Esophagus squamous epithelium (tissue), 5 donors: ENCODE data around the gene TNIP1. TPM values are rescaled to one million over a fixed set of nuclear protein-coding genes. Genes with fewer than 3 reads are reported as not detected.

ENCODE experiments used
- DNase-seq: peaks from one replicate; lab custom pipeline; 2025; lab: John Stamatoyannopoulos, UW
- H3K27ac ChIP-seq, 4 donors: fragments of 200-600 bp; sonication (generic); one replicate each; pipeline ENCODE4 v1.5.1; 2016 to 2019; ENCODE audit warnings: mild to moderate bottlenecking in 1 of 4
- H3K27me3 ChIP-seq, 4 donors: fragments of 200-600 bp; sonication (generic); 1 replicate in 3 of 4; 2 replicates in 1 of 4; pipeline versions ENCODE4 v1.5.1 to v1.6.0; 2017 to 2021; ENCODE audit warnings: antibody characterized with exemption in 1 of 4
- H3K36me3 ChIP-seq, 3 donors: fragments of 200-600 bp; sonication (generic); one replicate each; pipeline ENCODE4 v1.5.1; 2016 to 2019
- H3K4me1 ChIP-seq, 3 donors: fragments of 200-600 bp; sonication (generic); one replicate each; pipeline ENCODE4 v1.5.1; 2017 to 2019
- H3K4me3 ChIP-seq, 4 donors: fragments of 200-600 bp; sonication (generic); 1 replicate in 3 of 4; 2 replicates in 1 of 4; pipeline ENCODE4 v1.5.1; 2016 to 2019; ENCODE audit warnings: mild to moderate bottlenecking in 2 of 4, moderate library complexity in 1 of 4
- H3K9me3 ChIP-seq, 3 donors: fragments of 200-600 bp; sonication (generic); one replicate each; pipeline ENCODE4 v1.5.1; 2016 to 2019
- CTCF ChIP-seq, 6 experiments: fragments of 450-650 bp in 4 of 6; fragments of 200-600 bp in 2 of 6; sonication (generic) in 2 of 6; IDR thresholded peaks; one replicate each; pipeline ENCODE4 v1.5.1; 2016 to 2019; ENCODE audit warnings: antibody characterized with exemption in 6 of 6, mild to moderate bottlenecking in 4 of 6, moderate library complexity in 4 of 6
- POLR2A ChIP-seq, 4 donors: fragments of 450-650 bp; IDR thresholded peaks; one replicate each; pipeline ENCODE4 v1.6.1; 2017; ENCODE audit warnings: antibody characterized with exemption in 4 of 4, mild to moderate bottlenecking in 4 of 4, moderate library complexity in 3 of 4
- WGBS, 2 donors: methylation state at CpG; one replicate each; pipeline ENCODE4 v1.1.5; 2018; 5-methylcytosine and 5-hydroxymethylcytosine counted together
- intact Hi-C: fragments of 100-400 bp; cut with DNase I; formaldehyde crosslinking; loops from one replicate; pipeline ENCODE4 v1.15.0; 2022
- total RNA-seq, 4 donors: library from RNA; depleted of rRNA; stranded (reverse); fragments of >200 nt; gene quantifications; one replicate each; pipeline ENCODE4 v1.1.0, GENCODE V29; 2016
- donor health status: DM: yes; HTN: yes; CAD: no.

Gene TNIP1
- total RNA-seq, 4 donors from 2014 or later: 55.5 to 109 (median 95.4) TPM

GRCh38 chr5:151082282-151082902, 1.6 kb upstream of the TNIP1 start:
- WGBS, 2 donors: 64 to 67% methylated on average over 6 of the region's 6 CpGs
- Histone ChIP-seq H3K4me3 (peak overlapping the region in 3 of 4 donors; percentile 64 to 94 (median 90)), H3K27me3 (no peaks in the 10 kb centered on the region), H3K9me3 (no peaks in the 10 kb centered on the region), H3K36me3 (peaks cover 0 to 9% (median 0%) of the 10 kb centered on the region in 3 donors), H3K4me1 (peaks cover 54 to 89% (median 71%) of the 10 kb centered on the region in 3 donors), H3K27ac (peak overlapping the region; percentile 96 to 99 (median 97))
- intact Hi-C loops: no loop called here
- TF ChIP-seq POLR2A (IDR thresholded peaks at IDR 0.05): no peak
- TF ChIP-seq CTCF (IDR thresholded peaks at IDR 0.05): peak in 3 of 6 experiments; percentile 2 to 51 (median 15)
- DNase-seq: no peak

GRCh38 chr5:151081431-151082281, 822 bp upstream of the TNIP1 start:
- H3K4me3 ChIP-seq: peak overlapping the region; percentile 64 to 94 (median 88)

GRCh38 chr5:151079838-151080612, 809 bp downstream of the TNIP1 start:
- H3K27me3 ChIP-seq: no peaks in the 10 kb centered on the region
- no peak for DNase-seq
- TF ChIP-seq CTCF (IDR thresholded peaks at IDR 0.05) (no peak), POLR2A (IDR thresholded peaks at IDR 0.05) (no peak)
- peaks cover 0 to 14% (median 0%) of the 10 kb centered on the region in 3 donors for H3K36me3 ChIP-seq
- intact Hi-C loops: no loop called here
- WGBS, 2 donors: 1 to 4% methylated on average over 15 to 21 of the region's 21 CpGs
- H3K27ac ChIP-seq: peak overlapping the region; percentile 96 to 99 (median 97)
- peak overlapping the region; percentile 64 to 94 (median 88) for H3K4me3 ChIP-seq
- peaks cover 42 to 89% (median 68%) of the 10 kb centered on the region in 3 donors for H3K4me1 ChIP-seq
- no peaks in the 10 kb centered on the region for H3K9me3 ChIP-seq

More at GRCh38 chr5:151081431-151082281, 822 bp upstream of the TNIP1 start:
- intact Hi-C loops: no loop called here
- no peak for DNase-seq
- no peaks in the 10 kb centered on the region for H3K9me3 ChIP-seq
- TF ChIP-seq POLR2A (IDR thresholded peaks at IDR 0.05) (no peak), CTCF (IDR thresholded peaks at IDR 0.05) (no peak)
- WGBS, 2 donors: 8 to 13% methylated on average over 14 to 15 of the region's 15 CpGs
- H3K27me3 ChIP-seq: no peaks in the 10 kb centered on the region
- peaks cover 46 to 89% (median 70%) of the 10 kb centered on the region in 3 donors for H3K4me1 ChIP-seq
- H3K36me3 ChIP-seq: peaks cover 0 to 14% (median 0%) of the 10 kb centered on the region in 3 donors
- H3K27ac ChIP-seq: peak overlapping the region; percentile 96 to 99 (median 97)

- 62 to 76% methylated on average over 10 to 12 of the region's 16 CpGs for WGBS, 2 donors
- Histone ChIP-seq H3K36me3 (peaks cover 0 to 14% (median 0%) of the 10 kb centered on the region in 3 donors), H3K27ac (peak overlapping the region; percentile 13 to 99 (median 44)), H3K9me3 (no peaks in the 10 kb centered on the region), H3K4me1 (peaks cover 42 to 86% (median 61%) of the 10 kb centered on the region in 3 donors), H3K27me3 (no peaks in the 10 kb centered on the region), H3K4me3 (peak overlapping the region in 2 of 4 donors; percentile 90 to 94)
- intact Hi-C loops: no loop called here
- TF ChIP-seq CTCF (IDR thresholded peaks at IDR 0.05): no peak
- TF ChIP-seq POLR2A (IDR thresholded peaks at IDR 0.05): no peak
- no peak for DNase-seq
Measured at GRCh38 chr5:151078490-151079262, 2.2 kb downstream of the TNIP1 start.
